Measurements from ENCODE around the gene ANKH. TPM values are rescaled to one million over a fixed set of nuclear protein-coding genes. Genes with fewer than 3 reads are reported as not detected.

ANKH gene
- total and polyA plus RNA-seq, 2 of the 13 experiments (the other 11 are each of a cell fraction or from before 2014, with no cell fraction given), result 25.0 to 36.0 TPM

- FAIRE-seq, result no peak
- no TSS peak for BruUV-seq (replicated peaks)
These were observed 10.2 kb upstream of the ANKH start for GRCh38 chr5:14881826-14882225.

More at GRCh38 chr5:14881826-14882225, 10.2 kb upstream of the ANKH start:
- no peaks in the 10 kb centered on the region for H3K9me3 ChIP-seq (ENCODE audit: low read length)
- H3K4me3 ChIP-seq (replicated peaks in 1 of 3; ENCODE audit: insufficient read depth in 1 of 3, low read depth in 2 of 3, low read length in 3 of 3), result no peak overlapping the region
- 51% methylated on average over 7 of the region's 9 CpGs for WGBS (ENCODE audit: low lambda C conversion rate)
- in situ Hi-C loops (cut with HindIII; ENCODE audit: extremely low pct_ligation_motif_present, low pct_unique_long_range_greater_than_20kb), result no loop called here
- no peaks in the 10 kb centered on the region for H3K36me3 ChIP-seq (replicated peaks in 1 of 2; ENCODE audit: control insufficient read depth in 1 of 2, insufficient read depth in 2 of 2, low read length in 2 of 2)
- POLR2A ChIA-PET, result no interaction called here
- H3K4me2 ChIP-seq (ENCODE audit: low read depth, low read length), result no peak overlapping the region
- no peaks in the 10 kb centered on the region for H3K79me2 ChIP-seq (ENCODE audit: insufficient read depth, low read length)
- CTCF ChIA-PET (ENCODE audit: low intra/inter-chr PET ratio, low total read pairs), result no interaction called here
- no peak overlapping the region for H2AFZ ChIP-seq (ENCODE audit: low read length)
- H4K20me1 ChIP-seq (ENCODE audit: insufficient read depth, low read length), result no peaks in the 10 kb centered on the region
- ATAC-seq (no peak), DNase-seq (ENCODE audit: low spot score) (no peak)
- intact Hi-C loops (cut with micrococcal nuclease; ENCODE audit: unreplicated experiment), result loop anchor here (10.0 kb wide), 1 partner anchor 667 kb away; no protein-coding TSS in a partner anchor
- H3K27me3 ChIP-seq (ENCODE audit: control insufficient read depth in 1 of 2, insufficient read depth in 2 of 2, low read length in 2 of 2), result no peaks in the 10 kb centered on the region; a peak in 1 of 5 replicates
- TF ChIP-seq ZEB1 (IDR thresholded peaks at IDR 0.05; ENCODE audit: insufficient replicate concordance, low read depth) (no peak), ZNF180 (CRISPR knock-in tag; IDR thresholded peaks at IDR 0.05; ENCODE audit: borderline replicate concordance, low read depth) (no peak), ZFAT (CRISPR knock-in tag; conservative IDR thresholded peaks at IDR 0.05) (no peak), ZNF24 (IDR thresholded peaks at IDR 0.05) (no peak), ZNF20 (CRISPR knock-in tag; IDR thresholded peaks at IDR 0.05) (no peak), SOX5 (CRISPR knock-in tag; IDR thresholded peaks at IDR 0.05; ENCODE audit: borderline replicate concordance) (no peak), MEIS1 (CRISPR knock-in tag; IDR thresholded peaks at IDR 0.05; ENCODE audit: borderline replicate concordance) (no peak), ZNF567 (CRISPR knock-in tag; IDR thresholded peaks at IDR 0.05; ENCODE audit: borderline replicate concordance) (no peak), ZNF558 (CRISPR knock-in tag; IDR thresholded peaks at IDR 0.05; ENCODE audit: borderline replicate concordance) (no peak), HMGXB4 (CRISPR knock-in tag; IDR thresholded peaks at IDR 0.05; ENCODE audit: borderline replicate concordance in 1 of 2, low read depth in 1 of 2) (no peak), KLF9 (CRISPR knock-in tag; IDR thresholded peaks at IDR 0.05; ENCODE audit: low read depth) (no peak), ARNT (IDR thresholded peaks at IDR 0.05) (no peak), KDM3A (CRISPR knock-in tag; IDR thresholded peaks at IDR 0.05; ENCODE audit: low read depth) (no peak), ZBTB37 (CRISPR knock-in tag; IDR thresholded peaks at IDR 0.05) (no peak)
- H3K27ac ChIP-seq (ENCODE audit: extremely low read length, insufficient read depth, low read length), result no peak overlapping the region
- peaks cover 21% of the 10 kb centered on the region for H3K4me1 ChIP-seq (ENCODE audit: insufficient read depth, low read length)
- no peak overlapping the region for H3K9ac ChIP-seq (ENCODE audit: insufficient read depth, low read depth, low read length)
